PC-9 (cell line): ENCODE measurements around the gene ADAMTSL3. TPM values are rescaled to one million over a fixed set of nuclear protein-coding genes. Genes with fewer than 3 reads are reported as not detected.

ENCODE experiments used
- BruUV-seq: library from RNA; stranded (reverse); fragments of 400-500 nt; replicated peaks from 2 replicates; lab custom pipeline; 2021; lab: Mats Ljungman, UMichigan
- CTCF ChIA-PET: fragments of 300-600 bp; sonication (Branson Sonifier 250); formaldehyde crosslinking; loops from one replicate; lab custom pipeline; 2022; ENCODE audit warnings: antibody characterized with exemption; lab: Charles Lee
- POLR2A ChIA-PET: fragments of 300-600 bp; sonication (Branson Sonifier 250); formaldehyde crosslinking; loops from one replicate; lab custom pipeline; 2022; ENCODE audit warnings: antibody characterized with exemption; ENCODE audit not compliant: unreplicated experiment; lab: Charles Lee
- DNase-seq, 2 experiments: peaks; one replicate each; pipeline versions ENCODE4 v3.0.0 to v3.0.0-alpha.2; 2015 to 2022; ENCODE audit warnings: mixed read lengths in 1 of 2
- H2AFZ ChIP-seq: fragments of 200-600 bp; sonication (generic); 2 replicates; pipeline ENCODE4 v1.8.1; 2017; ENCODE audit warnings: antibody characterized with exemption
- H3F3A ChIP-seq: fragments of 200-600 bp; sonication (generic); 2 replicates; pipeline ENCODE4 v1.8.1; 2017; ENCODE audit warnings: antibody characterized with exemption, mild to moderate bottlenecking, low read depth; ENCODE audit not compliant: insufficient read depth
- H3K27ac ChIP-seq: fragments of 200-600 bp; sonication (generic); 2 replicates; pipeline ENCODE4 v1.6.1; 2016; ENCODE audit warnings: mixed run types
- H3K27me3 ChIP-seq: fragments of 200-600 bp; sonication (generic); 2 replicates; pipeline ENCODE4 v1.6.1; 2016; ENCODE audit warnings: low read depth, mixed run types; ENCODE audit not compliant: insufficient read depth
- H3K36me3 ChIP-seq: fragments of 200-600 bp; sonication (generic); 2 replicates; pipeline ENCODE4 v1.6.1; 2016; ENCODE audit warnings: low read depth, mixed run types
- H3K4me1 ChIP-seq: fragments of 200-600 bp; sonication (generic); replicated peaks from 2 replicates; pipeline ENCODE4 v1.6.1; 2016; ENCODE audit warnings: mixed run types; ENCODE audit not compliant: insufficient read depth
- H3K4me2 ChIP-seq: fragments of 200-600 bp; sonication (generic); 2 replicates; pipeline ENCODE4 v1.6.1; 2017; ENCODE audit warnings: mixed run types
- H3K4me3 ChIP-seq: fragments of 200-600 bp; sonication (generic); 2 replicates; pipeline ENCODE4 v1.6.1; 2016; ENCODE audit warnings: mixed run types
- H3K79me2 ChIP-seq: fragments of 200-600 bp; sonication (generic); 2 replicates; pipeline ENCODE4 v1.6.1; 2017; ENCODE audit warnings: low read depth, mixed run types
- H3K9me2 ChIP-seq: fragments of 200-600 bp; sonication (generic); 2 replicates; pipeline ENCODE4 v1.8.1; 2017; ENCODE audit warnings: mild to moderate bottlenecking; ENCODE audit not compliant: insufficient read depth
- H3K9me3 ChIP-seq: fragments of 200-600 bp; sonication (generic); 2 replicates; pipeline ENCODE4 v1.8.1; 2016; ENCODE audit warnings: low read depth; ENCODE audit not compliant: insufficient read depth
- H4K20me1 ChIP-seq: fragments of 200-600 bp; sonication (generic); 2 replicates; pipeline ENCODE4 v1.8.1; 2017; ENCODE audit not compliant: insufficient read depth
- EZH2 ChIP-seq: fragments of 200-600 bp; sonication (generic); IDR thresholded peaks from 2 replicates; pipeline ENCODE4 v1.8.0; 2017; ENCODE audit warnings: antibody characterized with exemption, low read depth
- intact Hi-C: fragments of 100-400 bp; cut with micrococcal nuclease; formaldehyde crosslinking; loops from one replicate; pipeline ENCODE4 v1.10.0; 2022; ENCODE audit not compliant: unreplicated experiment
- total RNA-seq: library from RNA; stranded (reverse); gene quantifications from 2 replicates; pipeline ENCODE4 v1.2.3, GENCODE V29; 2021
- TF ChIP-seq, protein P1 (sequence below): fragments of 200-600 bp; sonication (generic); conservative IDR thresholded peaks from 2 replicates; pipeline ENCODE4 v1.6.1; 2017; ENCODE audit warnings: mixed run types, antibody characterized with exemption, mild to moderate bottlenecking, moderate library complexity

The ADAMTSL3 gene
- total RNA-seq, 1 experiment from 2014 or later, result 5.0 TPM

DNA sequence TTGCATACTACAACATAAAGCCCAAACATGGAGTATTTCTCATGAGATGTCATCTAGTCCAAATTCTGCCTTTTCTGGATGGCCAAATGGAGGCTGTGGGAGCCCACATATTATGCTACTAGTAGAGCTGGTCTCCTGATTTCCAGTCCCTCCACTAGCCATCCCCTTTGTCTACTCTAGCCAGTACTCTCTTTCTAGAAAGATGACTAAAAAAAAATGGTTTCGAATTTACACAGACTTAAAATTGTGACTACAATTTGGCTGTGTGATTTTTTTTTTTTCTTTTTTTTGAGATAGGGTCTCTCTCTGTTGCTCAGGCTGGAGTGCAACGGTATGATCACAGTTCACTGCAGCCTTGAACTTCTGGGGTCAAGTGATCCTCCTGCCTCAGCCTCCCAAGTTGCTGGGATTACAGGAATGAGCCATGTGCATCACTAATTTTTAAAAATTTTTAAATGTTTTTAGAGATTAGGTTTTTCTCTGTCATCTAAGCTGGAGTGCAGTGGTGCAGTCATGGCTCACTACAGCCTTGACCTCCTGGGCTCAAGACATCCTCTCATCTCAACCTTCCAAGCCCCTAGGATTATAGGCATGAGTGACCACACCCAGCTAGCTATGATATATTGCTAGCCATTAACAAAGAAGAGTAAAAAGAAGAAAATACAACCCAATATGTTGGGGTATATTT, 273.9 kb downstream of the ADAMTSL3 start:
- Histone ChIP-seq H3K79me2 (no peaks in the 10 kb centered on the region), H3K4me1 (no peaks in the 10 kb centered on the region), H3K27me3 (no peaks in the 10 kb centered on the region), H3K27ac (no peak overlapping the region), H3K4me2 (no peak overlapping the region), H3K9me2 (no peaks in the 10 kb centered on the region), H3K4me3 (no peak overlapping the region), H3K36me3 (no peaks in the 10 kb centered on the region), H3F3A (no peaks in the 10 kb centered on the region), H2AFZ (no peak overlapping the region), H3K9me3 (no peaks in the 10 kb centered on the region), H4K20me1 (no peaks in the 10 kb centered on the region)
- intact Hi-C loops, result no loop called here
- TF ChIP-seq EZH2, result no peak
- ChIA-PET CTCF (no interaction called here), POLR2A (no interaction called here)
- no TSS peak for BruUV-seq
- DNase-seq, result no peak

DNA sequence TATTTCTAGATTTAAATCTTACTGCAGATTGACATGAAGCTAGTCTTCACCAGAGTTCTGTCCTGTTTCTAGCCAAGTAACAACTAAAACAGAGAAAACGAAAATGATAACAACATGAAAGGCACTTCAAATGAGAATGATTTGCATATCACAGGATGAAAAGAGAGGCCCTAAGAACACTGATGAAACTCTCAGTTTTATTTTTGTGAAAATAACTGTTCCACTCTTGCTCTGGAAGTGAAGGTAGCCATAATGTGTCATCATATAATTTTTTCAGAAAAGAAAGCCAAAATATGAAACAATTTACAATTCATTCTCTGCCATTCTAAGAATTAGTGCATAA, 274.4 kb downstream of the ADAMTSL3 start:
- no peak for DNase-seq
- Histone ChIP-seq H2AFZ (no peak overlapping the region), H3K27ac (no peak overlapping the region), H3K27me3 (no peaks in the 10 kb centered on the region), H3K4me1 (no peaks in the 10 kb centered on the region), H3K4me2 (no peak overlapping the region), H4K20me1 (no peaks in the 10 kb centered on the region), H3K9me3 (no peaks in the 10 kb centered on the region), H3K4me3 (no peak overlapping the region), H3K79me2 (no peaks in the 10 kb centered on the region), H3K36me3 (no peaks in the 10 kb centered on the region), H3K9me2 (no peaks in the 10 kb centered on the region), H3F3A (no peaks in the 10 kb centered on the region)
- TF ChIP-seq, protein P1, sequence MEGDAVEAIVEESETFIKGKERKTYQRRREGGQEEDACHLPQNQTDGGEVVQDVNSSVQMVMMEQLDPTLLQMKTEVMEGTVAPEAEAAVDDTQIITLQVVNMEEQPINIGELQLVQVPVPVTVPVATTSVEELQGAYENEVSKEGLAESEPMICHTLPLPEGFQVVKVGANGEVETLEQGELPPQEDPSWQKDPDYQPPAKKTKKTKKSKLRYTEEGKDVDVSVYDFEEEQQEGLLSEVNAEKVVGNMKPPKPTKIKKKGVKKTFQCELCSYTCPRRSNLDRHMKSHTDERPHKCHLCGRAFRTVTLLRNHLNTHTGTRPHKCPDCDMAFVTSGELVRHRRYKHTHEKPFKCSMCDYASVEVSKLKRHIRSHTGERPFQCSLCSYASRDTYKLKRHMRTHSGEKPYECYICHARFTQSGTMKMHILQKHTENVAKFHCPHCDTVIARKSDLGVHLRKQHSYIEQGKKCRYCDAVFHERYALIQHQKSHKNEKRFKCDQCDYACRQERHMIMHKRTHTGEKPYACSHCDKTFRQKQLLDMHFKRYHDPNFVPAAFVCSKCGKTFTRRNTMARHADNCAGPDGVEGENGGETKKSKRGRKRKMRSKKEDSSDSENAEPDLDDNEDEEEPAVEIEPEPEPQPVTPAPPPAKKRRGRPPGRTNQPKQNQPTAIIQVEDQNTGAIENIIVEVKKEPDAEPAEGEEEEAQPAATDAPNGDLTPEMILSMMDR, result no peak
- no peak for TF ChIP-seq EZH2
- no TSS peak for BruUV-seq
- intact Hi-C loops, result no loop called here
- ChIA-PET POLR2A (no interaction called here), CTCF (no interaction called here)

DNA sequence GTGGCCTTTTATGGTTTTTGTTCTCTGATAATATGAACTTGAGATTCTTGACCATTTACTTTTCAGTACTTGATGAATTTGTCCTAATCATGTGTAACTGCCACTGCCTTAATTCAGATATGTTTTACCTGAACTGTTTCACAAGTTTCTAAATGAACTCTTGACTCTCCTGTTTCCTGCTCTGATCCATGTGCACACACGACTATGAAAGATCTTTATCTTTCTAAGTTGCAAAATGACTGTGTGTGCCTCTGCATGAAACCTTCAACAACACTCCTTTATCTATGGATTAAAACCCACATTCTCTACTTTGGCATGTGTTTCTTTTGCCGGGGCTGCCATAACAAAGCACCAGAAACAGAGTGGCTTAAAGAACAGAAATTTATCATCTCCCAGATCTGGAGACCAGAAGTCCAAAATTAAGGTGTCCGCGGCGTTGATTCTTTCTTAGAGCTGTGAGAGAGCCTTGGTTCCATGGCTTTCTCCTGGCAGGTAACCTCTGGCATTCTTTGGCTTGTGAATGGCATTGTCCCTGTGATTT, 275.0 kb downstream of the ADAMTSL3 start:
- no peak for DNase-seq
- H3K36me3 ChIP-seq, result no peaks in the 10 kb centered on the region
- no peak overlapping the region for H3K4me2 ChIP-seq
- no peak overlapping the region for H3K27ac ChIP-seq
- H3F3A ChIP-seq, result no peaks in the 10 kb centered on the region
- no TSS peak for BruUV-seq
- TF ChIP-seq, protein P1, result no peak
- no peak for TF ChIP-seq EZH2
- no peaks in the 10 kb centered on the region for H3K27me3 ChIP-seq
- H3K9me2 ChIP-seq, result no peaks in the 10 kb centered on the region
- H3K9me3 ChIP-seq, result no peaks in the 10 kb centered on the region
- H2AFZ ChIP-seq, result no peak overlapping the region
- CTCF ChIA-PET, result no interaction called here
- no peaks in the 10 kb centered on the region for H3K4me1 ChIP-seq
- H3K79me2 ChIP-seq, result no peaks in the 10 kb centered on the region
- no peaks in the 10 kb centered on the region for H4K20me1 ChIP-seq
- intact Hi-C loops, result no loop called here
- H3K4me3 ChIP-seq, result no peak overlapping the region
- POLR2A ChIA-PET, result no interaction called here
